Thoracic aorta (tissue), 2 donors: Measurements from ENCODE around the gene NPLOC4. TPM values are rescaled to one million over a fixed set of nuclear protein-coding genes. Genes with fewer than 3 reads are reported as not detected.
A peak's percentile ranks its signal among the peaks of the same experiment; 100 is the strongest.

Experiments
- ATAC-seq: fragments of 150-250 bp; one replicate; pipeline ENCODE4 v1.8.0; 2017; ENCODE audit warnings: low read depth; ENCODE audit not compliant: insufficient number of reproducible peaks, low FRiP score
- DNase-seq: peaks from one replicate; pipeline ENCODE4 v3.0.0-alpha.2; 2020; ENCODE audit warnings: low spot score
- H3K27ac ChIP-seq, 2 donors: fragments of 200-600 bp; sonication (generic); 1 replicate in 1 of 2; 2 replicates in 1 of 2; pipeline ENCODE4 v1.5.1; 2016; ENCODE audit warnings: mild to moderate bottlenecking in 2 of 2, moderate library complexity in 2 of 2
- H3K27me3 ChIP-seq: fragments of 200-600 bp; sonication (generic); replicated peaks from 2 replicates; pipeline ENCODE4 v1.6.0; 2016; ENCODE audit warnings: mild to moderate bottlenecking; ENCODE audit not compliant: insufficient read depth
- H3K36me3 ChIP-seq: fragments of 200-600 bp; sonication (generic); one replicate; pipeline ENCODE4 v1.5.1; 2016
- H3K4me1 ChIP-seq, 2 donors: fragments of 200-600 bp; sonication (generic); 1 replicate in 1 of 2; 2 replicates in 1 of 2; pipeline versions ENCODE4 v1.5.1 to v1.6.0; 2016; ENCODE audit warnings: low read depth in 2 of 2, mild to moderate bottlenecking in 1 of 2; ENCODE audit not compliant: control insufficient read depth in 1 of 2
- H3K4me3 ChIP-seq: fragments of 200-600 bp; sonication (generic); 2 replicates; pipeline ENCODE4 v1.5.1; 2016; ENCODE audit warnings: mild to moderate bottlenecking
- H3K9me3 ChIP-seq: fragments of 200-600 bp; sonication (generic); 2 replicates; pipeline ENCODE4 v1.5.1; 2016
- total RNA-seq, 2 donors: library from RNA; depleted of rRNA; stranded (reverse); fragments of >200 nt; gene quantifications; one replicate each; pipeline versions ENCODE4 v1.1.0 to v1.2.3, GENCODE V29; 2016
- TF ChIP-seq, protein P1 (sequence below): fragments of 200-600 bp; sonication (generic); IDR thresholded peaks from one replicate; pipeline ENCODE4 v1.5.1; 2019; ENCODE audit warnings: antibody characterized with exemption

The NPLOC4 gene
- total RNA-seq, 2 donors from 2014 or later, result 77.3 to 105 TPM

DNA sequence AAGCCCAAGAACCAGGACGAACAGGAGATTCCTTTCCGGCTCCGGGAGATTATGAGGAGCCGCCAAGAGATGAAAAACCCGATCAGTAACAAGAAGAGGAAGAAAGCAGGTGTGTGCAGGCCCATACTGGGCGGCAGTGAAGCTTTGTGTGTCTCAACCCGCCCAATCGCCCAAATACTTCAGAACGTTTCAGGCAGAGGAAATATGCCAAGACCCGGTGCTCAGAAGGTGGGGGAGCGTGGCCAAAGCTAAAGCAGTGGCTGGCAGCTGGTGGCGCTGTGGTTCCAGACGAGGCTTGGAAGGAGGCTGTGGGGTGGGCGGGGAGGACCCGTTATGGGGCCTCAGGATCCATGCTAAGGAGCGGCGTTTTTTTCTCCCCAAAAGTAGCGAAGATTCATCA lies 30.8 kb upstream of the NPLOC4 start:
- peaks cover 9 to 25% of the 10 kb centered on the region in 2 donors for H3K4me1 ChIP-seq
- H3K36me3 ChIP-seq, result peaks cover 30% of the 10 kb centered on the region
- H3K4me3 ChIP-seq, result no peak overlapping the region
- H3K27ac ChIP-seq, result no peak overlapping the region
- TF ChIP-seq, protein P1, sequence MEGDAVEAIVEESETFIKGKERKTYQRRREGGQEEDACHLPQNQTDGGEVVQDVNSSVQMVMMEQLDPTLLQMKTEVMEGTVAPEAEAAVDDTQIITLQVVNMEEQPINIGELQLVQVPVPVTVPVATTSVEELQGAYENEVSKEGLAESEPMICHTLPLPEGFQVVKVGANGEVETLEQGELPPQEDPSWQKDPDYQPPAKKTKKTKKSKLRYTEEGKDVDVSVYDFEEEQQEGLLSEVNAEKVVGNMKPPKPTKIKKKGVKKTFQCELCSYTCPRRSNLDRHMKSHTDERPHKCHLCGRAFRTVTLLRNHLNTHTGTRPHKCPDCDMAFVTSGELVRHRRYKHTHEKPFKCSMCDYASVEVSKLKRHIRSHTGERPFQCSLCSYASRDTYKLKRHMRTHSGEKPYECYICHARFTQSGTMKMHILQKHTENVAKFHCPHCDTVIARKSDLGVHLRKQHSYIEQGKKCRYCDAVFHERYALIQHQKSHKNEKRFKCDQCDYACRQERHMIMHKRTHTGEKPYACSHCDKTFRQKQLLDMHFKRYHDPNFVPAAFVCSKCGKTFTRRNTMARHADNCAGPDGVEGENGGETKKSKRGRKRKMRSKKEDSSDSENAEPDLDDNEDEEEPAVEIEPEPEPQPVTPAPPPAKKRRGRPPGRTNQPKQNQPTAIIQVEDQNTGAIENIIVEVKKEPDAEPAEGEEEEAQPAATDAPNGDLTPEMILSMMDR, result no peak
- H3K9me3 ChIP-seq, result no peaks in the 10 kb centered on the region
- no peaks in the 10 kb centered on the region for H3K27me3 ChIP-seq
- ATAC-seq (no peak), DNase-seq (no peak)

DNA sequence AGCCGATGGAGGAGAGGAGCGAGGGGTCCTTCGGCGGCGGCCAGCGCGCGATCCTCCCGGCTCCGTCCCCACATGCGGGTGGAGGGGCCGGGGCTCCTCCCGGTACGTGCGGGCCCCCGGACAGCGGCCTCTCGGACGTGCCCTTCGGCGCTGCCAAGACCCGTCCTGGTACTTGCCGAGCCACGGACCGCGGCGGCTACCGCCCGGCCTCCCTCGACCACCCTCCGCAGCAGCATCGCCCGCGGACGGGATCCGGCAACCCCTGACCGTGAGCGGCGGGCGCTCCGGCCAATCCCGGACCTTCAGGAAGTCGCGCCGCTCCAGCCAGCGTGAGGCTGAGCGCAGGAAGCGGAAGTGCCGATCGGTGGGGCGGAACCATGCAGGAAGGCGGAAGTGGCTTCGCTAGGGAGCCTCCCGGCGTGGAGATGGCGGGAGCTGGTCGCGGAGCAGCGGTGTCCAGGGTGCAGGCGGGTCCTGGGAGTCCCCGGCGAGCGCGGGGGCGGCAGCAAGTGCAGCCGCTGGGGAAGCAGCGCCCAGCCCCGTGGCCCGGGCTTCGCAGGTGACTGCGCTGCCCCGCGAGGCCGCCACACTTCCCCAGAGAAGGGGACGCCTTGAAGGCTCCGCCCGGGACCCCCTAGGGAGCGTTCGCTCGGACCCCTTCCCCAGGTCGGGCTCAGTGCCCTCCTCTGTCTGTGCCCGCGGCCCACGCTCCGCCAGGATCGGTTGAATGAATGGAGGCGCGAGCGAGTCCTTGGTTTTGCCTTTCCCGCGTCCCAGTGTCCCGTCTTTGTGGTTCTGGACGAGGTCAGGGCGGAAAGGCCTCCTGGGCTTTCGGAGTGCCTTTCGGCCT lies 29.7 kb upstream of the NPLOC4 start, which contains the start of the genes CCDC137 and OXLD1:
Gene CCDC137, plus strand, starts transcription at position 396 of the 850 bp plus-strand sequence. Its CDS starts 30 bp downstream, at position 426.
Gene OXLD1, minus strand, starts transcription at position 264 of the 850 bp plus-strand sequence. Its CDS starts 28 bp downstream, at position 236.
- H3K36me3 ChIP-seq, result peaks cover 19% of the 10 kb centered on the region

DNA sequence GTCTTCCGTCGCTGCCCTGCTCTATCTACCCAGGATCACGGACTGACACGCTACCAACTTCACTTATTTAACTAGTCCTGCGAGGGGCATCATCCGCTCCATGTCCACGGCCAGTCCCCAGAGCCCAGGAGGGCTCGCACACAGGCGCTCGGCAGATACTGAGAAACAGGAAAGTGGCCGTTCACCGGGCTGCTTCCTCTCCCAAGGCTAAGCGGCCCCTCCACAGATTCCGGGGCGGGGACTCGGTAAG lies 29.1 kb upstream of the NPLOC4 start:
- no peaks in the 10 kb centered on the region for H3K27me3 ChIP-seq
- peaks cover 9 to 25% of the 10 kb centered on the region in 2 donors for H3K4me1 ChIP-seq
- peak overlapping the region; percentile 100 for H3K4me3 ChIP-seq
- peaks cover 13% of the 10 kb centered on the region for H3K36me3 ChIP-seq
- DNase-seq, result no peak
- peak overlapping the region; percentile 77 to 89 for H3K27ac ChIP-seq
- no peaks in the 10 kb centered on the region for H3K9me3 ChIP-seq
- no peak for ATAC-seq
- TF ChIP-seq, protein P1, result no peak

More for the DNA sequence above, 29.7 kb upstream of the NPLOC4 start, which contains the start of the genes CCDC137 and OXLD1:
- TF ChIP-seq, protein P1, result no peak
- no peaks in the 10 kb centered on the region for H3K27me3 ChIP-seq
- peak within 1 kb of the TSS; percentile 100 for H3K4me3 ChIP-seq
- H3K27ac ChIP-seq, result peak within 1 kb of the TSS; percentile 77 to 89
- peaks cover 9 to 25% of the 10 kb centered on the region in 2 donors for H3K4me1 ChIP-seq
- no peaks in the 10 kb centered on the region for H3K9me3 ChIP-seq
- ATAC-seq (peak; percentile 88), DNase-seq (peak; percentile 83)

DNA sequence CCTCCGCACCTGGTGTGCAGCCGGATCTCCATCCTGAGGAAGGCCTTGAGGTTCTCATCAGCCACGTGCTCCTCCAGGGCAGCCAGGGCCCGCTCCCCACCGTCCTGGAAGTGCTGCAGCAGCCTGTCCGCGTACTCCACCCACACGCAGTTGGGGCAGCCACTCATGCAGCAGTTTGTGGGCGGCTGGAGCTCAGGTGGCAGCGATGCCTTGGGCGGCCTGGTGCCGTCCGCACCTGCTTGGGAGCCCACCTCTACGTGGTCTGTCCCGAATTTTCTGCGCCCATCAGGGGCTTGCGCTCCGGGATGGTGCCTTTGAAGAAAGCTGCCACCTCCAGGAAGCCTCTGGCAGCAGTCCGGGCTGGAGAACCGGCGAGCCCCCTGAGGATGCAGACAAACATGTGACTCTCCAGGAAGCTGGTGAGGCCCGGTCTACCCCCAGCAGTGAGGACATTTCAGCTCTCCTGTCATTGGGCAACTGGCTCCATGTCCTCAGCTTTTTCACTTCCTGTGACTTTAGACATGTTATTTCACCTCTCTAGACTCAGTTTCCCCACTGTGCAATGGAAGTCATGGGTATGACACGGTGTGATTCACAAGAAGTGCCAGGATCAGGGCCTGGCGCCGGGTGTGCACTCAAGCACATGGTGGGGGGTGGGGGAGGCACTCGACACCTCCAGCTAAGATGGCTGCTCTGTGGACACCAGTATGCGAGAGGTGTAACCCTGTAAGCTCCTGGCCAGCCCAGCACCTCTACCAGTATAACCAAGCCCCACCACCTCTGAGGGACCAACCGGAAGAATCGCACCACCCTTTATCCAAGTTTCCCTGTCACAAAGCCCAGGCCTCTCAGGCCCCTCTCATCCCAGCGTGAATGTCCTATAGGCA lies 28.5 kb upstream of the NPLOC4 start:
- H3K27ac ChIP-seq, result peak overlapping the region; percentile 77 to 89
- no peaks in the 10 kb centered on the region for H3K27me3 ChIP-seq
- TF ChIP-seq, protein P1, result no peak
- DNase-seq (no peak), ATAC-seq (peak; percentile 10)
- H3K9me3 ChIP-seq, result no peaks in the 10 kb centered on the region
- peak overlapping the region; percentile 100 for H3K4me3 ChIP-seq
- H3K36me3 ChIP-seq, result peaks cover 9% of the 10 kb centered on the region
- peaks cover 9 to 25% of the 10 kb centered on the region in 2 donors for H3K4me1 ChIP-seq

DNA sequence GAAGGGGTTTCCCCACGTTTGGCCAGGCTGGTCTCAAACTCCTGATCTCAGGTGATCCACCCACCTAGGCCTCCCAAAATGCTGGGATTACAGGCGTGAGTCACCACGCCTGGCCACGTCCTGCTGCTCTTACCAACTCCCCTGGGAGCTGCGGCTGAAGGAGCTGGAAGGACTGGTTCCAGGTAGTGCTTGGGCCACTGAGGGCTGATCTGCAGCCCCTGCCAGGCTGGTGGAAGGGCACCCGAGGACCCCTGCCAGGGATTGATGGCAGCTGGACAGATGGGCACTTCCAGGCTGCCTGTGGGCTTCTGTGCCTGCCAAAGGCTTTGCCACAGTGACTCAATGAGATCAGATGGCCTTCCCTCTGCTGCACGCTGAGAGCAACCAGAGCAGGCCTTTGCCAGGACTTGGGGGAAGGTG lies 27.1 kb upstream of the NPLOC4 start:
- TF ChIP-seq, protein P1, result no peak

More for the DNA sequence above, 27.1 kb upstream of the NPLOC4 start:
- DNase-seq (no peak), ATAC-seq (no peak)
- H3K4me1 ChIP-seq, result peaks cover 9 to 25% of the 10 kb centered on the region in 2 donors
- H3K27ac ChIP-seq, result no peak overlapping the region
- no peaks in the 10 kb centered on the region for H3K27me3 ChIP-seq
- no peak overlapping the region for H3K4me3 ChIP-seq
- no peaks in the 10 kb centered on the region for H3K9me3 ChIP-seq
- H3K36me3 ChIP-seq, result no peaks in the 10 kb centered on the region
